ENCODE data around the gene LZTS2.

The LZTS2 gene

DNA sequence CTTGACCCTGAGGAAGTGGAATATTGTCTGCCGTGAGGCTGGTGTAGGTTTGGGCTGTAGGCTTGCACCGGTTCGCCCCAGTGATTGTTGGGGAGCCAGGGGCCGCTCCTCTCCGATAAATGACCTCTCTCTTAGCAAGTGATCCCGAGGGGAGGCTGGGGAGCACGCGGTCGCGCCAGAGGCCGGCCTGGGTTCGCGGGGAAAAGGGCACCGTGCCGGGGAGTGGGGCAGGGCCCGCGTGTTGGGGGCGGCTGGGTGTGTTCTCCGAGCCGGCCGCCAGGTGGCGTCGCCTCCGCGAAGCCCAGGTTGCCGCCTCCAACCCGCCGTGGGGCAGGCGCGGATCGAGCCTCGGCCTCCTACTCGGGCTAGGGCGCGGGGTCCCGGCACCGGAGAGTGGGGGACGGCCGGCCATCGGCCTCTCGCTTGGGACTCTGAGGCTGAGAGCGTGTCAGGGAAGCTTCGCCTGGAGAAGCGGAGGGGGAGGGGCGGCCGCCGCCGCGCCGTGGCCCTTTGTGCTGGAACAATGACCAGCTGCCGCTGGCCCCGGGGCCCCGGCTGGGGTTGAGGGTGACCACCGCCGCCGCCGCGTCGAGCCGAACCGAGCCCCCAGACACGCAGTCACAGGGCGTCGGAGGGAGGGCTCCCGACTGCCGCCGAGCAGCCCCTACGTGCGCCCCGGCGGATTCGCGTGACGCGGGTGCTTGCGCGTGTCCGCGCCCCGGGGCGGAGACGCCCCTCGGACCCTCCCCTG is 442 bp upstream of the LZTS2 start:
- Mint-ChIP-seq H3K27me3 (no peaks in the 10 kb centered on the region), H3K36me3 (peaks cover 10 to 16% of the 10 kb centered on the region in 2 donors), H3K4me3 (peak overlapping the region; percentile 82 to 84), H3K27ac (peak overlapping the region; percentile 90), H3K4me1 (peaks cover 26 to 39% of the 10 kb centered on the region in 2 donors), H3K9me3 (no peaks in the 10 kb centered on the region)
- DNase-seq (peak; percentile 70), ATAC-seq (replicated peaks) (peak; percentile 69 to 71)

DNA sequence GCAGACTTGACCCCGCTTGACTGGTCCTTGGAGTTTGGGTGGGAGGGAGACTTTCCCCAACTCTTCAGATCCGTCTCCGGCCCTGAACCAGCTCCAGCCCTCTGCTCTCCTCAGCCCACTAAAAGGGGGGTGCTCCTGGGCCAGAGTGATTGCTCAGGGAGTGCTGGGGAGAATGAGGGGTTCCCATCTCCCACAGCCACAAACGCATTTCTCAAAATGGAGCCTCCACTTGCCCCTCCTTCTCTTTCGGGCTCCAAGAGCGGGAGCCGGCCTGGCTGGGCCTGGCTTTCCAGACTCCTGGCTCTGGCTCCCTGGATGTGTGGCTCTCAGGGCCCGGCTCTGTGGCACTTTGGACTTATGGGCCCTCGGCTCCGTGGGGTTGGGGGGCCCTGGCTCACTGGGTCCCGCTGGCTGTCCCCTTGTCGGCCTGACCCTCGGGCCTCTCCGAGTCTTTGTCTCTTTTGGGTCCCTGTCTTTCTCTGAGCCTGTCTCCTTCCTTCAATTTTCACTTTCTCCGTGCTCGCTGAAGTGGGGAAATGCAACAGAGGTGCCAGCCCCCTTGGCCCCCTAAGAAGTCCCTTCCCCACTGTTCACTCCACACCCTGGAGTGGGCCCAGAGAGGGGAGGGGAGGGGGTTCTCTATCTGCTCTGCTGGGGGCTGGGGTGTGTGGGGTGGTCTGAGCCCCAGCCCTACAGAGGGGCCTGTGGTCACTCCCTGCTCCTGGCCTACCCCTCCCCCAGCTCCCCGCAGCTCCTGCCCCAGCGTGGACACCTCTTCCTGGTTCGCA is 713 bp downstream of the LZTS2 start:
- ATAC-seq (replicated peaks) (no peak), DNase-seq (no peak)
- Mint-ChIP-seq H3K27me3 (no peaks in the 10 kb centered on the region), H3K9me3 (no peaks in the 10 kb centered on the region), H3K27ac (peak overlapping the region; percentile 84), H3K4me3 (peak overlapping the region; percentile 61 to 84), H3K36me3 (peaks cover 13 to 15% of the 10 kb centered on the region in 2 donors), H3K4me1 (peaks cover 26 to 34% of the 10 kb centered on the region in 2 donors)

DNA sequence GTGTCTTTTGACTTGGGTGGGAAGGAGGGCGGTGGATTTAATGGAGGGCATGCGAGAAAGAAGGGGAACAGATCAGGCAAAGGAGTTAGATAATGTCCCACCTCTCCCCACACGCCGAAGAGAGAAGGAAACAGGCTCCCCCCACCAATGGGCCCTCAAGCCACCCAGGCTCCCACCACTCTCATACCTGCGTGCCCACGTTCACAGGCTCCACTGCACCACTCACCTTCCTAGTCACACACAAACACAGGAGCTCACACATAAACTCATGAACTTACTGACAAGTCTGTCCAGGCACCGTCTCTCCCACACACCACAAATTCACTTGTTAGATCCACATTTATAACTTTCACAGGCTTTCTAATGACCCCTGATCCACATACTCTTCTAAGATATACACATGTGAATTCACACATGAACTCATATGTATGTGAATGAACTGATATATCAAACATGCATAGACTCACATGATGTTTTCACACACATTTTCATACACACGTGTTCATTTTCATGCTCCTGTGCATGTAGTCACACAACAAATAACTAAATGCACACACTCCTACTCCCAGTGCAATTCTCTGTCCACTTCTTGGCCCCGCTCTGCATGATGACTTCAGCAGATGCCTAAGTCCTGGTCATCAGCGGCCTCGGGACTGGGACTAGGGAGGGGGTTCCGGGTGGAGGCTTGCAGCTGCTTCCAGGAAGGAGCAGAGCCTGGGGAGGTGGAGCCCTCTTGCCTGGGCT is 1.5 kb downstream of the LZTS2 start:
- Mint-ChIP-seq H3K36me3 (peaks cover 14 to 16% of the 10 kb centered on the region in 2 donors), H3K27me3 (no peaks in the 10 kb centered on the region), H3K4me1 (peaks cover 26 to 34% of the 10 kb centered on the region in 2 donors), H3K9me3 (no peaks in the 10 kb centered on the region), H3K4me3 (peak overlapping the region; percentile 61 to 84), H3K27ac (peak overlapping the region; percentile 1)
- ATAC-seq (replicated peaks) (no peak), DNase-seq (no peak)

DNA sequence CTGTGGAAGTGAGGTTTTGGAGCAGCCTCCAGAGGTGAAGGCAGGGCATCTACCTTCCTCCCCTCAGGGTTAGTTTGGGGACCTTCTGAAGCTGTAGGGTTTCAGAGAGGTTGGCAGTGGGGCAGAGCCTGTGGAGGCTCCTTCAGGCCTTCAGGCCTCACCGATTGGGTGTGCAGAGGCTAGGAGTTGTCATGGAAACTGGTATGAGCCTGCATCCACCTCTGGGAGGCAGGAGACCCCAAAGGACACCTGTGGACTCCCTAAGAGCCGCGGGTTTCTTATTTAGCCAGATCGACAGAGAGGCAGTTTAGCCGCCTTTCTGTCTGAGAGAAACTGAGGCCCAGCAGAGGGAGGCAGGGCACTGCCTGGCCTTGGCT is 2.0 kb downstream of the LZTS2 start:
- no peak overlapping the region for H3K27ac Mint-ChIP-seq
- peaks cover 12 to 19% of the 10 kb centered on the region in 2 donors for H3K36me3 Mint-ChIP-seq
- no peak overlapping the region for H3K4me3 Mint-ChIP-seq
- H3K27me3 Mint-ChIP-seq = no peaks in the 10 kb centered on the region
- ATAC-seq (replicated peaks) (no peak), DNase-seq (no peak)
- peaks cover 22 to 28% of the 10 kb centered on the region in 2 donors for H3K4me1 Mint-ChIP-seq
- H3K9me3 Mint-ChIP-seq = no peaks in the 10 kb centered on the region

DNA sequence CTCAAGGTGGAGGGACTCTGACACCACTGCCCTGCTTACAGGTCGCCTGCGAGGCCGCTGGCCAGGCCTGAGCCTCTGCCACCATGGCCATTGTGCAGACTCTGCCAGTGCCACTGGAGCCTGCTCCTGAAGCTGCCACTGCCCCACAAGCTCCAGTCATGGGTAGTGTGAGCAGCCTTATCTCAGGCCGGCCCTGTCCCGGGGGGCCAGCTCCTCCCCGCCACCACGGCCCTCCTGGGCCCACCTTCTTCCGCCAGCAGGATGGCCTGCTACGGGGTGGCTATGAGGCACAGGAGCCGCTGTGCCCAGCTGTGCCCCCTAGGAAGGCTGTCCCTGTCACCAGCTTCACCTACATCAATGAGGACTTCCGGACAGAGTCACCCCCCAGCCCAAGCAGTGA is 2.8 kb downstream of the LZTS2 start:
- no peak overlapping the region for H3K27ac Mint-ChIP-seq

DNA sequence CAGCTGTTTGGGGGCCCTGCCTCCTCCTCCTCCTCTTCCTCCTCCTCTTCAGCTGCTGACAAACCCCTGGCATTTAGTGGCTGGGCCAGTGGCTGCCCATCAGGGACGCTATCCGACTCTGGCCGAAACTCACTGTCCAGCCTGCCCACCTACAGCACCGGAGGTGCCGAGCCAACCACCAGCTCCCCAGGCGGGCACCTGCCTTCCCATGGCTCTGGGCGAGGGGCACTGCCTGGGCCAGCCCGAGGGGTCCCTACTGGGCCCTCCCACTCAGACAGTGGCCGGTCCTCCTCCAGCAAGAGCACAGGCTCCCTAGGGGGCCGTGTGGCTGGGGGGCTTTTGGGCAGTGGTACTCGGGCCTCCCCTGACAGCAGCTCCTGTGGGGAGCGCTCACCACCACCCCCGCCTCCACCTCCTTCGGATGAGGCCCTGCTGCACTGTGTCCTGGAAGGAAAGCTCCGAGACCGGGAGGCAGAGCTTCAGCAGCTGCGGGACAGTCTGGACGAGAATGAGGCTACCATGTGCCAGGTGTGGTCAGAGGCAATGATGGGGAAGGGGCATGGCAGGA is 4.1 kb downstream of the LZTS2 start:
- DNase-seq = no peak
- peak overlapping the region; percentile 42 for H3K27ac Mint-ChIP-seq
- no peak overlapping the region for H3K4me3 Mint-ChIP-seq
- no peak for ATAC-seq (replicated peaks)
- H3K27me3 Mint-ChIP-seq = no peaks in the 10 kb centered on the region
- peaks cover 13 to 17% of the 10 kb centered on the region in 2 donors for H3K4me1 Mint-ChIP-seq
- H3K36me3 Mint-ChIP-seq = peaks cover 12 to 19% of the 10 kb centered on the region in 2 donors
- H3K9me3 Mint-ChIP-seq = no peaks in the 10 kb centered on the region

More for the DNA sequence above, 2.8 kb downstream of the LZTS2 start:
- H3K9me3 Mint-ChIP-seq = no peaks in the 10 kb centered on the region
- ATAC-seq (replicated peaks) (no peak), DNase-seq (no peak)
- no peaks in the 10 kb centered on the region for H3K27me3 Mint-ChIP-seq
- H3K4me3 Mint-ChIP-seq = no peak overlapping the region
- peaks cover 12 to 19% of the 10 kb centered on the region in 2 donors for H3K36me3 Mint-ChIP-seq
- H3K4me1 Mint-ChIP-seq = peaks cover 21 to 27% of the 10 kb centered on the region in 2 donors

DNA sequence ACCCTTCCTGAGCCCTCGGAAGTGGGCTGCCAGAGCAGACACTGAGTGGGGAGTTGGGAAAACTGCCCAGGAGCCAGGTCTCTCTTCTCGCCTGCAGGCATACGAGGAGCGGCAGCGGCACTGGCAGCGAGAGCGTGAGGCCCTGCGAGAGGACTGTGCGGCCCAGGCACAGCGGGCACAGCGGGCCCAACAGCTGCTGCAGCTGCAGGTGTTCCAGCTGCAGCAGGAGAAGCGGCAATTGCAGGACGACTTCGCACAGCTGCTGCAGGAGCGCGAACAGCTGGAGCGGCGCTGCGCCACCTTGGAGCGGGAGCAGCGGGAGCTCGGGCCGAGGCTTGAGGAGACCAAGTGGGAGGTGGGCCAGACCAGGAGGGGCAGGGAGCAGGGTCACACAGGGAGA is 5.8 kb downstream of the LZTS2 start:
- Mint-ChIP-seq H3K27ac (no peak overlapping the region), H3K9me3 (no peaks in the 10 kb centered on the region), H3K4me3 (no peak overlapping the region), H3K36me3 (peaks cover 12 to 19% of the 10 kb centered on the region in 2 donors), H3K27me3 (no peaks in the 10 kb centered on the region), H3K4me1 (peaks cover 9% of the 10 kb centered on the region in 2 donors)
- ATAC-seq (replicated peaks) (no peak), DNase-seq (no peak)

DNA sequence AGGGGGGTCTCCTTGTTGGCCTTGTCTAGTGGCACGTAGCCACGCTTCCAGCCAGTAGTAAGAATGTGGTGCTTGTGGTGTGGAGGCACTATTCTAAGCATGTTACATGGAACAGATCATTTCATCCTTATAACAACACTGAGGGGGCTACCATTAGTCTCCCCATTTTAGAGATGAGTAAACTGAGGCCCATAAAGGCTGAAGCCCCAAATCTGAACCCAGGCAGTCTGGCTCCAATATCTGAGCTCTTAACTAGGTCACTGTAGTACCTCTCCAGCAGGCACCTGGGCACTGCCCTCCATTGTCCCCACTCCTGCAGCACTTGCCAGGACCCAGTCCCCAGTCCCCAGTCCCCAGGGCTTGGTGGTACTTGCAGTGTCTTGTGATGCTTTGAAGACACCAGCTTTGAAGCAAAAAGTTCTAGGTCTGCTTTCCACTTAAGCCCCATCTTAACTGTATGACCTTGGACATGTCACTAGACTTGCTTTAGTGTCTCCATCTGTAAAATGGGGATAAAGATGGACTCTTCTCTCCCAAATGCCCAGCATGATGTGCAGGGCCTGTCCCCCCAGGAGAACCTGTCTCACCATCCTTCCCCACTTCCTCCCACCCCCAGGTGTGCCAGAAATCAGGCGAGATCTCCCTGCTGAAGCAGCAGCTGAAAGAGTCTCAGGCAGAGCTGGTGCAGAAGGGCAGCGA is 6.4 kb downstream of the LZTS2 start:
- DNase-seq (no peak), ATAC-seq (replicated peaks) (no peak)
- H3K36me3 Mint-ChIP-seq = peaks cover 12 to 17% of the 10 kb centered on the region in 2 donors
- peaks cover 3 to 4% of the 10 kb centered on the region in 2 donors for H3K4me1 Mint-ChIP-seq
- no peaks in the 10 kb centered on the region for H3K9me3 Mint-ChIP-seq
- no peak overlapping the region for H3K4me3 Mint-ChIP-seq
- no peaks in the 10 kb centered on the region for H3K27me3 Mint-ChIP-seq
- H3K27ac Mint-ChIP-seq = no peak overlapping the region

DNA sequence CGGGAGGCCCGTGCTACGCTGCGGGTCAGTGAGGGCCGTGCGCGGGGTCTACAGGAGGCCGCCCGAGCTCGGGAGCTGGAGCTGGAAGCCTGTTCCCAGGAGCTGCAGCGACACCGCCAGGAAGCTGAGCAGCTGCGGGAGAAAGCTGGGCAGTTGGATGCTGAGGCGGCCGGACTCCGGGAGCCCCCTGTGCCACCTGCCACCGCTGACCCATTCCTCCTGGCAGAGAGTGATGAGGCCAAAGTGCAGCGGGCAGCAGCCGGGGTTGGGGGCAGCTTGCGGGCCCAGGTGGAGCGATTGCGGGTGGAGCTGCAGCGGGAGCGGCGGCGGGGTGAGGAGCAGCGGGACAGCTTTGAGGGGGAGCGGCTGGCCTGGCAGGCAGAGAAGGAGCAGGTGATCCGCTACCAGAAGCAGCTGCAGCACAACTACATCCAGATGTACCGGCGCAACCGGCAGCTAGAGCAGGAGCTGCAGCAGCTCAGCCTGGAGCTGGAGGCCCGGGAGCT is 7.0 kb downstream of the LZTS2 start:
- no peak overlapping the region for H3K4me3 Mint-ChIP-seq
- no peak overlapping the region for H3K27ac Mint-ChIP-seq
- H3K36me3 Mint-ChIP-seq = peaks cover 9 to 15% of the 10 kb centered on the region in 2 donors
- ATAC-seq (replicated peaks) (no peak), DNase-seq (no peak)
- H3K9me3 Mint-ChIP-seq = no peaks in the 10 kb centered on the region
- no peaks in the 10 kb centered on the region for H3K4me1 Mint-ChIP-seq
- H3K27me3 Mint-ChIP-seq = no peaks in the 10 kb centered on the region

DNA sequence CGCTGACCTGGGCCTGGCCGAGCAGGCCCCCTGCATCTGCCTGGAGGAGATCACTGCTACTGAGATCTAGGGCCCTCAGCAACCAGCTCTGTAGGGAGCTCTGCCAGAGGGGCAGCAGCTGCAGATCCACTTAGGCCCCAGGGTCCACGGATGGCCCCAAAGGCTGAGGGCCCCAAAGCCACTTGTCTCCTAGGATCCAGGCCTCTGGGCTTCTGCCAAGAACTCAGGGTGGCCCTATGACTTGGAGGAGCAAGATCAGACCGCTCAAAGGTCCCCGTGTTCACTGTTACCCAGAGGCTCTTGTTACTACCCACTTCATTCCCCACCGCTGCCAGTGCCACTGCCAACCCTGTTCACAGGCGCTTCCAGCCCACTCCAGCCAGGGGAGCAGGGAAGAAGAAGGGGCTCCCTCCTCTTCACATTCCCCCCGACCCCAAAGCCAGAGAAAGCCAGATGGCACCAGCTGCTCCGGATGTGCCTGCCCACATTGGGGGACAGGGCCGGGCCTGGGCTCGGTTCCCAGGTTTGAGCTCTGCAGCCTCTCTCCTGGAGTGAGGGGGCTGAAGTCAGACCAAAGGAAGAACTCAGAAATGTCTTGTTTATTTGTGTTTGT is 7.6 kb downstream of the LZTS2 start:
- Mint-ChIP-seq H3K4me3 (no peak overlapping the region), H3K4me1 (no peaks in the 10 kb centered on the region), H3K9me3 (no peaks in the 10 kb centered on the region), H3K27ac (no peak overlapping the region), H3K27me3 (no peaks in the 10 kb centered on the region), H3K36me3 (peaks cover 9 to 15% of the 10 kb centered on the region in 2 donors)
- DNase-seq (no peak), ATAC-seq (replicated peaks) (no peak)

DNA sequence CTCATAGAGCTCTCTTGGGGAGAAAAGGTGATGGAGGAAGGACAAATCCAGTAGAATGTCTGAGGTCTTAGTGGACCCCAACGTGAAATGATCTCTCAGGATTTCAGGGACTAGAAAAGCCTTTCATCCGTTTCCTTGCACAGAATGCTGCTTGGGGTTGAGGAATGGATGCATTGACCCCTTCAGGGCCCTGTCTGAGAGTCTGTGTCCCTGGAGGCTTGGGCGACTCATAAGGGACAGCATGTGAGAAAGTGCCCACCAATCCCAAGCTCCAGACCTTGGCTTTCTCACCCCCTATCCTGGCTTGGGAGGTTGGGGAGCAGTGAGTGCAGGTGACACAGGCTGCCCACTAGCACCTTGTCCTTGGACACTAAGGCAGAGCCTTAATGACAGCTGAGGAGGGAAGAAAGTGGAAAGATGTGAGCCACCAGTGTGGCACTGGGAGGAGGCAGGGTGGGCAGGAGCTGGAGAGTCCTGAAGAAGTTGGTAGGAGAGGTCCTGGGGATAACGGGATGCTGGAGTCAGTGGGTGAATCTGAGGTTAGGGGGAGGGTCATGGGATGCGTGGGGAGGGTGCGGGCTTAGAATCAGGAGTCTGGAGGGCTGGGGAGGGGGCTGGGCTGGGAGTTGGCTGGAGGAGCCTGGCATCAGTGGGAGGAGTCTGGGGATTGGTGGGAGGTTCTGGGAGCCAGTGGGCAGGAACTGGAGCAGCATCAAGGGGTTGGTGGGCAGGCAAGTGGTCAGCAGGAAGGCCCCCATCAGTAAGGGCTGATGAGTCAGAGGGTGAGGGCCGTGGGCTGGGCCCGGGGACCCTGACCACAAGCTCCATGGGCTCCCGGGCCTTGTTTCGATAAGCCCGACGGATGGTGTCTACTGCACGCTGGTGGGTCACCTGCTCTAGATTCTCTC is 8.6 kb downstream of the LZTS2 start:
- DNase-seq (no peak), ATAC-seq (replicated peaks) (no peak)
- no peak overlapping the region for H3K4me3 Mint-ChIP-seq
- H3K36me3 Mint-ChIP-seq = peaks cover 9 to 15% of the 10 kb centered on the region in 2 donors
- no peak overlapping the region for H3K27ac Mint-ChIP-seq
- H3K27me3 Mint-ChIP-seq = peaks cover 1 to 2% of the 10 kb centered on the region in 2 donors
- no peaks in the 10 kb centered on the region for H3K9me3 Mint-ChIP-seq
- peaks cover 7% of the 10 kb centered on the region in 2 donors for H3K4me1 Mint-ChIP-seq

DNA sequence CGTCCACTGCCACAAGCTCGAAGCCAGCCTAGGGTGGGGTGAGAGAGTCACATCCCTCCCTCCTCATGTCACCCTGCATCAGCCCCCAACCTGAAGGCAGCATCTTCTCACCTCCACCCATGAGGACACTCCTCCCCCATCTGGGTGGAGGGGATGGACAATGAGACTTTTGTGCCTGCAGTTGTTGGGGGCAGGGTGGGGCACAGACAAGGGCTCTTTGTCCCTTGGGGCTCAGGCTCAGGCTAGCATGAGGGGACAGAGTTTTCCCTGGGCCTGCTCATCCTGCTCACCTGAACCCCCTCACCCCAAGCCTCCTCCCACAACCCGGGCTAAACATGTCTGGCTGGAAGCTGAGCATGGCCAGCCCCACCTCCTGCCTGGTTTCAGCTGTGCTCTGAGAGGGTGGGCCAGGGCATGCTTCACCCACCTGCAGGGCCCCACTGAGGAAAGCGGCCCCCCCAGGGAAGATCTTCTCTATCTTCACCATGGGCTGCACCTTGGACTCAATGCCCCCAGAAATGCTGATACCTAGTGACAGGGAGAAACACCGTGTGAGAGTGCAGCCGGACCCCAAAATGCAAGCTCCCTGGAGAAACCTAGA is 9.3 kb downstream of the LZTS2 start:
- no peak for ATAC-seq (replicated peaks)
- peaks cover 4 to 5% of the 10 kb centered on the region in 2 donors for H3K27me3 Mint-ChIP-seq
- no peak for DNase-seq
- no peaks in the 10 kb centered on the region for H3K9me3 Mint-ChIP-seq
- H3K27ac Mint-ChIP-seq = no peak overlapping the region
- no peak overlapping the region for H3K4me3 Mint-ChIP-seq
- H3K36me3 Mint-ChIP-seq = peaks cover 4 to 10% of the 10 kb centered on the region in 2 donors
- H3K4me1 Mint-ChIP-seq = peaks cover 11% of the 10 kb centered on the region in 2 donors

All from stimulated activated naive B cell treated with anti-CD40 and anti-IgM and Interleukin-4, amounts not matched to agents 10 μg/mL and 1 μg/mL and 100 μg/mL, for 72 hours (primary cell).